ENCODE data around the gene AREL1.

Gene AREL1

GRCh38 chr14:74658535-74659131, 54.2 kb downstream of the AREL1 start:
- no peak for DNase-seq

- DNase-seq, result no peak
These were observed 55.9 kb downstream of the AREL1 start for GRCh38 chr14:74656964-74657363.

GRCh38 chr14:74655599-74656395, 57.1 kb downstream of the AREL1 start:
- DNase-seq, result no peak

- no peak for DNase-seq
These were observed 57.9 kb downstream of the AREL1 start for GRCh38 chr14:74654931-74655330.

- no peak for DNase-seq
These were observed 59.3 kb downstream of the AREL1 start for GRCh38 chr14:74653386-74654138.

- no peak for DNase-seq
These were observed 60.3 kb downstream of the AREL1 start for GRCh38 chr14:74652541-74652940.

- no peak for DNase-seq
These were observed 61.8 kb downstream of the AREL1 start for GRCh38 chr14:74650927-74651686.

GRCh38 chr14:74649673-74650072, 63.2 kb downstream of the AREL1 start:
- DNase-seq, result no peak

GRCh38 chr14:74649167-74649566, 63.7 kb downstream of the AREL1 start:
- DNase-seq, result no peak

GRCh38 chr14:74648601-74649000, 64.3 kb downstream of the AREL1 start:
- no peak for DNase-seq

- DNase-seq, result peak; percentile 97
These were observed 65.0 kb downstream of the AREL1 start for GRCh38 chr14:74647678-74648461.

- DNase-seq, result no peak
These were observed 65.7 kb downstream of the AREL1 start for GRCh38 chr14:74647061-74647677.

- no peak for DNase-seq
These were observed 67.0 kb downstream of the AREL1 start for GRCh38 chr14:74645756-74646470.

- DNase-seq, result no peak
These were observed 67.6 kb downstream of the AREL1 start for GRCh38 chr14:74645244-74645643.

GRCh38 chr14:74641601-74642391, 71.1 kb downstream of the AREL1 start:
- DNase-seq, result no peak

GRCh38 chr14:74638966-74639365, 73.9 kb downstream of the AREL1 start:
- DNase-seq, result no peak

GRCh38 chr14:74638066-74638465, 74.8 kb downstream of the AREL1 start:
- DNase-seq, result no peak

GRCh38 chr14:74637178-74637550, 75.7 kb downstream of the AREL1 start:
- DNase-seq, result no peak

- no peak for DNase-seq
These were observed 76.3 kb downstream of the AREL1 start for GRCh38 chr14:74636424-74637177.

GRCh38 chr14:74635847-74636246, 77.0 kb downstream of the AREL1 start:
- no peak for DNase-seq
